HepG2 (cell line): ENCODE data around the gene EIF4H. TPM values are rescaled to one million over a fixed set of nuclear protein-coding genes. Genes with fewer than 3 reads are reported as not detected.
A peak's percentile ranks its signal among the peaks of the same experiment; 100 is the strongest.

ENCODE experiments used
- ATAC-seq: fragments of 200-7000 bp; cut with Tn5 transposase; 3 replicates; pipeline ENCODE4 v1.9.1; 2020; ENCODE audit warnings: mild to moderate bottlenecking, moderate library complexity
- BruUV-seq: library from RNA; stranded (reverse); fragments of 400-500 nt; replicated peaks from 2 replicates; lab custom pipeline; 2021; lab: Mats Ljungman, UMichigan
- CTCF ChIA-PET: fragments of 300-600 bp; formaldehyde crosslinking; extraction: SDS; loops from one replicate; lab custom pipeline; 2021; ENCODE audit warnings: low total read pairs, inconsistent platforms, low intra/inter-chr PET ratio; lab: Yijun Ruan, JAX
- POLR2A ChIA-PET: fragments of 350-600 bp; sonication (Branson Sonifier 250); formaldehyde crosslinking; loops from one replicate; lab custom pipeline; 2020; ENCODE audit warnings: antibody characterized with exemption, inconsistent platforms; lab: Yijun Ruan, JAX
- DNase-seq: peaks from one replicate; pipeline ENCODE4 v3.0.0-alpha.2; 2015; ENCODE audit warnings: low spot score
- FAIRE-seq: peaks from 3 replicates; lab custom pipeline; 2011; peaks lifted over from hg19 to GRCh38; lab: Jason Lieb, UNC
- H2AFZ ChIP-seq: one replicate; pipeline ENCODE4 v1.6.1; 2011; ENCODE audit warnings: low read length, inconsistent platforms
- H3K27ac ChIP-seq: fragments of 300-600 bp; 3 replicates; pipeline ENCODE4 v1.8.0; 2011; ENCODE audit warnings: mixed run types, mild to moderate bottlenecking, mixed read lengths, low read length, inconsistent platforms; ENCODE audit not compliant: insufficient read depth; ENCODE audit errors: extremely low read length
- H3K27me3 ChIP-seq, 2 experiments: fragments of 200-600 bp in 1 of 2; 2 replicates in 1 of 2; 3 replicates in 1 of 2; pipeline versions ENCODE4 v1.6.0 to v1.8.0; 2011; ENCODE audit warnings: low read length in 2 of 2, mild to moderate bottlenecking in 2 of 2, moderate library complexity in 2 of 2, inconsistent platforms in 1 of 2; ENCODE audit not compliant: insufficient read depth in 2 of 2, control insufficient read depth in 1 of 2
- H3K36me3 ChIP-seq, 2 experiments: fragments of 200-600 bp in 1 of 2; replicated peaks in 1 of 2; 2 replicates in 1 of 2; 3 replicates in 1 of 2; pipeline versions ENCODE4 v1.5.1 to v1.8.0; 2011; ENCODE audit warnings: low read length in 2 of 2, inconsistent platforms in 1 of 2; ENCODE audit not compliant: insufficient read depth in 2 of 2, control insufficient read depth in 1 of 2
- H3K4me1 ChIP-seq: 2 replicates; pipeline ENCODE4 v1.5.1; 2012; ENCODE audit warnings: low read length, inconsistent platforms; ENCODE audit not compliant: insufficient read depth
- H3K4me2 ChIP-seq: 2 replicates; pipeline ENCODE4 v1.6.0; 2011; ENCODE audit warnings: low read depth, low read length, inconsistent platforms
- H3K4me3 ChIP-seq, 3 experiments: fragments of 200-600 bp in 1 of 3; sonication (generic), shearing (Covaris generic) in 1 of 3; replicated peaks in 1 of 3; 2 replicates each; pipeline ENCODE4 v1.5.1; 2011 to 2016; ENCODE audit warnings: low read length in 3 of 3, inconsistent platforms in 2 of 3, low read depth in 2 of 3, mild to moderate bottlenecking in 2 of 3, control low read depth in 1 of 3, mixed read lengths in 1 of 3; ENCODE audit not compliant: insufficient read depth in 1 of 3
- H3K79me2 ChIP-seq: one replicate; pipeline ENCODE4 v1.6.1; 2011; ENCODE audit warnings: low read length, inconsistent platforms; ENCODE audit not compliant: insufficient read depth
- H3K9ac ChIP-seq: 2 replicates; pipeline ENCODE4 v1.6.0; 2011; ENCODE audit warnings: mild to moderate bottlenecking, low read depth, low read length, inconsistent platforms; ENCODE audit not compliant: insufficient read depth
- H3K9me3 ChIP-seq: 2 replicates; pipeline ENCODE4 v1.5.1; 2012; ENCODE audit warnings: mild to moderate bottlenecking, low read length
- H4K20me1 ChIP-seq: 2 replicates; pipeline ENCODE4 v1.6.0; 2011; ENCODE audit warnings: inconsistent platforms, mild to moderate bottlenecking, low read length, moderate library complexity; ENCODE audit not compliant: insufficient read depth
- ARID3A ChIP-seq: IDR thresholded peaks from 2 replicates; pipeline ENCODE4 v1.6.1; 2012; ENCODE audit warnings: low read depth, low read length, improper control_type of control experiment
- HOXD1 ChIP-seq: sonication (generic); formaldehyde crosslinking; IDR thresholded peaks from 2 replicates; pipeline ENCODE4 v1.5.0; 2020; ENCODE audit warnings: missing genetic modification reagents
- MBD4 ChIP-seq: IDR thresholded peaks from 2 replicates; pipeline ENCODE4 v1.6.1; 2012; ENCODE audit warnings: low read length, inconsistent platforms, borderline replicate concordance
- MED8 ChIP-seq: sonication (generic); formaldehyde crosslinking; IDR thresholded peaks from 2 replicates; pipeline ENCODE4 v1.8.1; 2023; ENCODE audit warnings: mild to moderate bottlenecking, missing genetic modification reagents; ENCODE audit not compliant: insufficient replicate concordance
- ONECUT2 ChIP-seq: sonication (generic); formaldehyde crosslinking; IDR thresholded peaks from 2 replicates; pipeline ENCODE4 v1.4.0; 2020; ENCODE audit warnings: missing genetic modification reagents
- RNF2 ChIP-seq: fragments of 450-650 bp; conservative IDR thresholded peaks from 2 replicates; pipeline ENCODE4 v1.6.1; 2016; ENCODE audit warnings: low read depth
- SOX13 ChIP-seq, 3 experiments: fragments of 450-650 bp in 1 of 3; sonication (generic) in 1 of 3; formaldehyde crosslinking in 1 of 3; IDR thresholded peaks in 2 of 3; conservative IDR thresholded peaks in 1 of 3; 2 replicates each; pipeline versions ENCODE4 v1.5.0 to v1.6.1; 2016 to 2020; ENCODE audit warnings: antibody characterized with exemption in 1 of 3, mild to moderate bottlenecking in 1 of 3, missing compliant biosample characterization in 1 of 3, missing genetic modification reagents in 1 of 3, moderate library complexity in 1 of 3
- TAF1 ChIP-seq: sonication (generic); formaldehyde crosslinking; IDR thresholded peaks from 2 replicates; pipeline ENCODE4 v1.4.0; 2020; ENCODE audit warnings: missing genetic modification reagents
- ZBTB10 ChIP-seq: sonication (generic); formaldehyde crosslinking; IDR thresholded peaks from 2 replicates; pipeline ENCODE4 v1.4.0; 2020; ENCODE audit warnings: missing genetic modification reagents, borderline replicate concordance
- ZBTB7B ChIP-seq: sonication (generic); formaldehyde crosslinking; IDR thresholded peaks from 2 replicates; pipeline ENCODE4 v1.4.0; 2020; ENCODE audit warnings: missing genetic modification reagents
- ZFP36L1 ChIP-seq: sonication (generic); formaldehyde crosslinking; IDR thresholded peaks from 2 replicates; pipeline ENCODE4 v1.8.0; 2022; ENCODE audit warnings: mild to moderate bottlenecking, missing genetic modification reagents, moderate library complexity
- WGBS: methylation state at CpG from one replicate; pipeline ENCODE4 v1.1.6; 2017; ENCODE audit warnings: low lambda C conversion rate; 5-methylcytosine and 5-hydroxymethylcytosine counted together
- in situ Hi-C: cut with HindIII; loops from 2 replicates; pipeline ENCODE4 v1.10.0; 2017; ENCODE audit warnings: low pct_unique_long_range_greater_than_20kb; ENCODE audit not compliant: extremely low pct_ligation_motif_present
- intact Hi-C: fragments of 100-400 bp; cut with micrococcal nuclease; formaldehyde crosslinking; loops from one replicate; pipeline ENCODE4 v1.10.0; 2022; ENCODE audit not compliant: unreplicated experiment
- polyA plus RNA-seq, 8 experiments: library from polyadenylated mRNA; depleted of rRNA in 3 of 8; stranded (reverse) in 7 of 8; unstranded in 1 of 8; fragments of >200 nt; fragmentation: Illumina TruSeq in 4 of 8; extraction: Trizol in 4 of 8; gene quantifications; 2 replicates each; pipeline versions ENCODE4 v1.2.1 to v1.2.3, GENCODE V29; 2011 to 2016; ENCODE audit warnings: low read depth in 4 of 8, missing spikeins in 1 of 8, mixed read lengths in 1 of 8; ENCODE audit not compliant: insufficient read depth in 1 of 8
- total RNA-seq, 5 experiments: library from RNA; depleted of rRNA; stranded (reverse); fragments of >200 nt; fragmentation: Illumina TruSeq; extraction: Trizol; gene quantifications; 2 replicates each; pipeline ENCODE4 v1.2.3, GENCODE V29; 2016; ENCODE audit warnings: low read depth in 1 of 5
- TF ChIP-seq, protein P1 (sequence below): sonication (generic); formaldehyde crosslinking; IDR thresholded peaks from 2 replicates; pipeline ENCODE4 v1.8.1; 2022; ENCODE audit warnings: mild to moderate bottlenecking, missing genetic modification reagents
- TF ChIP-seq, protein P2 (sequence below): sonication (generic); formaldehyde crosslinking; IDR thresholded peaks from 2 replicates; pipeline ENCODE4 v1.4.0; 2020; ENCODE audit warnings: missing genetic modification reagents, low read depth, mild to moderate bottlenecking, borderline replicate concordance
- TF ChIP-seq, protein P3 (sequence below): IDR thresholded peaks from 2 replicates; pipeline ENCODE4 v1.6.1; 2016; ENCODE audit warnings: missing genetic modification reagents, missing compliant biosample characterization
- TF ChIP-seq, protein P4 (sequence below): sonication (generic); formaldehyde crosslinking; IDR thresholded peaks from 2 replicates; pipeline ENCODE4 v1.9.0; 2021; ENCODE audit warnings: missing genetic modification reagents, borderline replicate concordance

EIF4H gene
- total and polyA plus RNA-seq, 2 of the 13 experiments (the other 11 are each of a cell fraction or from before 2014, with no cell fraction given) = 232 to 321 TPM

DNA sequence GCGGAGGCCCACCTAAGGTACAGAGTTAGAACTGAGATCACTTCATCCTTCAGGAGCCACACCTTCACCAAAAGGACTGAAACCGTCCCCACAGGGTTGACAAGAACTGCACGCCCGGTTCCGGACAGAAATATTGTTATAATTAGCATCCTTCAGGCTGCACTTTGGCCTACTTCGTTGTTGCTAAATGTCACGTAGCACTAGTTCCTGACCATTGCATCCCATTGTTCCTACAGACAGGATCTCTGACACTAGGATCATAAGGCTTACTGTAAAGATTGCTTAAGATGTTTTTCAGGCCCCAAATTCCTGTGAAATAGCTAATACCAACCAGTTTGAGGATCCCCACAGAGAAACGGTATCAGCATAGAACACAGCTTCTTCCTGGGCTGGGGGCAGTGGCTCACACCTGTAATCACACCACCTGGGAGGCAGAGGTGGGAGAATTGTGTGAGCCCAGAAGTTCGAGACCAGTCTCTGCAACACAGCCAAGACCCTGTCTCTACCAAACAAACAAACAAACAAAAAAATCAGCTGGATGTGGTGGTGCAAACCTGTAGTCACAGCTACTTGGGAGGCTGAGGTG is 18.3 kb upstream of the EIF4H start:
- intact Hi-C loops (no loop called here), in situ Hi-C loops (no loop called here)
- ATAC-seq (no peak), FAIRE-seq (no peak), DNase-seq (no peak)
- Histone ChIP-seq H3K79me2 (no peaks in the 10 kb centered on the region), H3K36me3 (no peaks in the 10 kb centered on the region), H3K9me3 (no peaks in the 10 kb centered on the region), H3K4me1 (peaks cover 16% of the 10 kb centered on the region), H3K9ac (no peak overlapping the region), H2AFZ (peak overlapping the region; percentile 83), H3K27ac (no peak overlapping the region), H3K4me3 (no peak overlapping the region; a peak in 1 of 6 replicates), H4K20me1 (no peaks in the 10 kb centered on the region), H3K4me2 (peak overlapping the region; percentile 67), H3K27me3 (no peaks in the 10 kb centered on the region)
- BruUV-seq = no TSS peak
- 13% methylated on average over 9 of the region's 9 CpGs for WGBS
- POLR2A ChIA-PET = no interaction called here
- CTCF ChIA-PET = no interaction called here
- TF ChIP-seq ONECUT2 (CRISPR knock-in tag) (no peak), ZBTB10 (CRISPR knock-in tag) (no peak), MBD4 (no peak), ZFP36L1 (no peak), HOXD1 (CRISPR knock-in tag) (peak; percentile 25; the same call in 1 of the 2 replicates), SOX13 (IDR thresholded peaks at IDR 0.05) (no peak), SOX13 (CRISPR knock-in tag; conservative IDR thresholded peaks at IDR 0.05 in 1 of 2, IDR thresholded peaks at IDR 0.05 in 1 of 2) (peak in 1 of 2 experiments; percentile 75; a peak in 1 of 4 replicates), TAF1 (no peak), RNF2 (no peak), ZBTB7B (no peak), ARID3A (no peak), MED8 (CRISPR knock-in tag) (no peak)
- TF ChIP-seq, protein P1, sequence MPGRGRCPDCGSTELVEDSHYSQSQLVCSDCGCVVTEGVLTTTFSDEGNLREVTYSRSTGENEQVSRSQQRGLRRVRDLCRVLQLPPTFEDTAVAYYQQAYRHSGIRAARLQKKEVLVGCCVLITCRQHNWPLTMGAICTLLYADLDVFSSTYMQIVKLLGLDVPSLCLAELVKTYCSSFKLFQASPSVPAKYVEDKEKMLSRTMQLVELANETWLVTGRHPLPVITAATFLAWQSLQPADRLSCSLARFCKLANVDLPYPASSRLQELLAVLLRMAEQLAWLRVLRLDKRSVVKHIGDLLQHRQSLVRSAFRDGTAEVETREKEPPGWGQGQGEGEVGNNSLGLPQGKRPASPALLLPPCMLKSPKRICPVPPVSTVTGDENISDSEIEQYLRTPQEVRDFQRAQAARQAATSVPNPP (CRISPR knock-in tag) = no peak
- TF ChIP-seq, protein P2, sequence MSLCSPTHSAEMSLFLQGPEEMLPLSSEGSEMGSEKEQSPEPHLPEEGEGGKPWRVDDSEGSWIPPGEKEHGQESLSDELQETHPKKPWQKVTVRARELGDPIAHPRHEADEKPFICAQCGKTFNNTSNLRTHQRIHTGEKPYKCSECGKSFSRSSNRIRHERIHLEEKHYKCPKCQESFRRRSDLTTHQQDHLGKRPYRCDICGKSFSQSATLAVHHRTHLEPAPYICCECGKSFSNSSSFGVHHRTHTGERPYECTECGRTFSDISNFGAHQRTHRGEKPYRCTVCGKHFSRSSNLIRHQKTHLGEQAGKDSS = no peak
- TF ChIP-seq, protein P3, sequence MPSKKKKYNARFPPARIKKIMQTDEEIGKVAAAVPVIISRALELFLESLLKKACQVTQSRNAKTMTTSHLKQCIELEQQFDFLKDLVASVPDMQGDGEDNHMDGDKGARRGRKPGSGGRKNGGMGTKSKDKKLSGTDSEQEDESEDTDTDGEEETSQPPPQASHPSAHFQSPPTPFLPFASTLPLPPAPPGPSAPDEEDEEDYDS (CRISPR knock-in tag) = no peak
- TF ChIP-seq, protein P4, sequence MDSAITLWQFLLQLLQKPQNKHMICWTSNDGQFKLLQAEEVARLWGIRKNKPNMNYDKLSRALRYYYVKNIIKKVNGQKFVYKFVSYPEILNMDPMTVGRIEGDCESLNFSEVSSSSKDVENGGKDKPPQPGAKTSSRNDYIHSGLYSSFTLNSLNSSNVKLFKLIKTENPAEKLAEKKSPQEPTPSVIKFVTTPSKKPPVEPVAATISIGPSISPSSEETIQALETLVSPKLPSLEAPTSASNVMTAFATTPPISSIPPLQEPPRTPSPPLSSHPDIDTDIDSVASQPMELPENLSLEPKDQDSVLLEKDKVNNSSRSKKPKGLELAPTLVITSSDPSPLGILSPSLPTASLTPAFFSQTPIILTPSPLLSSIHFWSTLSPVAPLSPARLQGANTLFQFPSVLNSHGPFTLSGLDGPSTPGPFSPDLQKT (CRISPR knock-in tag) = no peak
